SK-N-SH (cell line): ENCODE results near the gene SESTD1.

Source experiments
- CTCF ChIP-seq: fragments of 200-600 bp; sonication (generic); IDR thresholded peaks from 2 replicates; pipeline ENCODE4 v1.6.1; 2017; ENCODE audit warnings: antibody characterized with exemption, mild to moderate bottlenecking, moderate library complexity
- ELF1 ChIP-seq: IDR thresholded peaks from 2 replicates; pipeline ENCODE4 v1.4.0; 2012
- EP300 ChIP-seq, 2 experiments: IDR thresholded peaks; 2 replicates each; pipeline versions ENCODE4 v1.4.0 to v1.6.1; 2012; ENCODE audit warnings: borderline replicate concordance in 1 of 2, low read depth in 1 of 2, low read length in 1 of 2
- POLR2AphosphoS5 ChIP-seq: IDR thresholded peaks from 2 replicates; pipeline ENCODE4 v1.6.1; 2012; ENCODE audit warnings: low read depth, low read length
- RAD21 ChIP-seq: IDR thresholded peaks from 2 replicates; pipeline ENCODE4 v1.6.1; 2012; ENCODE audit warnings: mild to moderate bottlenecking, low read length
- RCOR1 ChIP-seq: fragments of 150-350 bp; IDR thresholded peaks from 2 replicates; pipeline ENCODE4 v1.6.1; 2017; ENCODE audit warnings: antibody characterized with exemption, low read length
- TAF1 ChIP-seq: IDR thresholded peaks from 2 replicates; pipeline ENCODE4 v1.6.1; 2012; ENCODE audit warnings: low read depth, mild to moderate bottlenecking, low read length, moderate library complexity, borderline replicate concordance
- TCF12 ChIP-seq: IDR thresholded peaks from 2 replicates; pipeline ENCODE4 v1.4.0; 2012
- YY1 ChIP-seq: IDR thresholded peaks from 2 replicates; pipeline ENCODE4 v1.4.0; 2012; ENCODE audit warnings: low read depth, mild to moderate bottlenecking
- ZBTB33 ChIP-seq: IDR thresholded peaks from 2 replicates; pipeline ENCODE4 v1.4.0; 2012; ENCODE audit warnings: low read depth, borderline replicate concordance
- TF ChIP-seq, protein P1 (sequence below): IDR thresholded peaks from 2 replicates; pipeline ENCODE4 v1.4.0; 2012; ENCODE audit warnings: low read depth

- TF ChIP-seq TAF1 (no peak), CTCF (0 out of 2 replicates have a peak, but pooled peaks have one; percentile 18), POLR2AphosphoS5 (no peak), RAD21 (no peak), ELF1 (no peak), ZBTB33 (no peak), TCF12 (no peak), YY1 (no peak), EP300 (IDR thresholded peaks at IDR 0.05; ENCODE audit: borderline replicate concordance in 1 of 2, low read depth in 1 of 2, low read length in 1 of 2) (no peak), RCOR1 (no peak)
- TF ChIP-seq, protein P1, sequence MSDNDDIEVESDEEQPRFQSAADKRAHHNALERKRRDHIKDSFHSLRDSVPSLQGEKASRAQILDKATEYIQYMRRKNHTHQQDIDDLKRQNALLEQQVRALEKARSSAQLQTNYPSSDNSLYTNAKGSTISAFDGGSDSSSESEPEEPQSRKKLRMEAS: no peak
Observed at GRCh38 chr2:179240481-179241451, 23.9 kb downstream of the SESTD1 start.
